GM23338 (cell line): ENCODE data around the gene PLSCR2. TPM values are rescaled to one million over a fixed set of nuclear protein-coding genes. Genes with fewer than 3 reads are reported as not detected.

Experiments used
- ATAC-seq: fragments of 200-7000 bp; cut with Tn5 transposase; 3 replicates; pipeline ENCODE4 v1.9.1; 2020
- DNase-seq: peaks from one replicate; pipeline ENCODE4 v3.0.0-alpha.2; 2015; ENCODE audit warnings: low spot score
- H2AFZ ChIP-seq: fragments of 200-600 bp; sonication (generic); 2 replicates; pipeline ENCODE4 v1.8.0; 2016; ENCODE audit warnings: antibody characterized with exemption, mild to moderate bottlenecking, moderate library complexity
- H3F3A ChIP-seq: fragments of 200-600 bp; sonication (generic); replicated peaks from 2 replicates; pipeline ENCODE4 v1.8.0; 2017; ENCODE audit warnings: antibody characterized with exemption, mixed run types, low read depth
- H3K27ac ChIP-seq: fragments of 200-600 bp; sonication (generic); 2 replicates; pipeline ENCODE4 v1.6.1; 2016; ENCODE audit warnings: low read depth
- H3K27me3 ChIP-seq: fragments of 200-600 bp; sonication (generic); 2 replicates; pipeline ENCODE4 v1.8.0; 2016; ENCODE audit warnings: mild to moderate bottlenecking, mixed run types, moderate library complexity; ENCODE audit not compliant: insufficient read depth
- H3K36me3 ChIP-seq: fragments of 200-600 bp; sonication (generic); 2 replicates; pipeline ENCODE4 v1.8.0; 2016; ENCODE audit warnings: mild to moderate bottlenecking; ENCODE audit not compliant: insufficient read depth
- H3K4me1 ChIP-seq: fragments of 200-600 bp; sonication (generic); 2 replicates; pipeline ENCODE4 v1.8.0; 2016; ENCODE audit warnings: mild to moderate bottlenecking, moderate library complexity; ENCODE audit not compliant: insufficient read depth
- H3K4me2 ChIP-seq: fragments of 200-600 bp; sonication (generic); 2 replicates; pipeline ENCODE4 v1.7.1; 2017; ENCODE audit warnings: mixed run types
- H3K4me3 ChIP-seq: fragments of 200-600 bp; sonication (generic); 2 replicates; pipeline ENCODE4 v1.6.1; 2016; ENCODE audit warnings: mixed run types
- H3K79me2 ChIP-seq: fragments of 200-600 bp; sonication (generic); replicated peaks from 2 replicates; pipeline ENCODE4 v1.8.0; 2017; ENCODE audit warnings: mild to moderate bottlenecking; ENCODE audit not compliant: insufficient read depth
- H3K9me2 ChIP-seq: fragments of 200-600 bp; sonication (generic); 2 replicates; pipeline ENCODE4 v1.8.0; 2017; ENCODE audit not compliant: insufficient read depth
- H4K20me1 ChIP-seq: fragments of 200-600 bp; sonication (generic); replicated peaks from 2 replicates; pipeline ENCODE4 v1.8.0; 2017; ENCODE audit warnings: mild to moderate bottlenecking; ENCODE audit not compliant: insufficient read depth
- H3K27ac Mint-ChIP-seq: 2 replicates; pipeline ENCODE4 v1.8.0; 2020; ENCODE audit warnings: inconsistent platforms, mild to moderate bottlenecking, moderate library complexity, mixed read lengths
- H3K27me3 Mint-ChIP-seq: 3 replicates; pipeline ENCODE4 v1.8.0; 2022; ENCODE audit warnings: low read depth, mild to moderate bottlenecking, moderate library complexity, mixed read lengths, inconsistent platforms; ENCODE audit not compliant: insufficient read depth, poor library complexity
- H3K36me3 Mint-ChIP-seq: 3 replicates; pipeline ENCODE4 v1.8.0; 2021; ENCODE audit warnings: low read depth, mild to moderate bottlenecking, inconsistent platforms, moderate library complexity, mixed read lengths
- H3K4me1 Mint-ChIP-seq: 3 replicates; pipeline ENCODE4 v1.8.0; 2020; ENCODE audit warnings: mild to moderate bottlenecking, inconsistent platforms, mixed read lengths
- H3K4me3 Mint-ChIP-seq: 3 replicates; pipeline ENCODE4 v1.8.0; 2021; ENCODE audit warnings: moderate library complexity, mild to moderate bottlenecking, inconsistent platforms, mixed read lengths
- H3K9me3 Mint-ChIP-seq: 3 replicates; pipeline ENCODE4 v1.8.0; 2020; ENCODE audit warnings: moderate library complexity, mild to moderate bottlenecking, inconsistent platforms, mixed read lengths
- EZH2 ChIP-seq: fragments of 200-600 bp; sonication (generic); IDR thresholded peaks from one replicate; pipeline ENCODE4 v1.8.0; 2017; ENCODE audit warnings: antibody characterized with exemption, mild to moderate bottlenecking, low read depth; ENCODE audit not compliant: unreplicated experiment
- EZH2phosphoT487 ChIP-seq: fragments of 200-600 bp; sonication (generic); IDR thresholded peaks from one replicate; pipeline ENCODE4 v1.8.1; 2018; ENCODE audit warnings: antibody characterized with exemption; ENCODE audit not compliant: unreplicated experiment
- JUNB ChIP-seq: IDR thresholded peaks from one replicate; pipeline ENCODE4 v1.6.1; 2016; ENCODE audit warnings: antibody characterized with exemption; ENCODE audit not compliant: unreplicated experiment
- NANOG ChIP-seq: IDR thresholded peaks from 2 replicates; pipeline ENCODE4 v1.6.1; 2016; ENCODE audit warnings: antibody characterized with exemption, borderline replicate concordance
- POLR2AphosphoS5 ChIP-seq: IDR thresholded peaks from 2 replicates; pipeline ENCODE4 v1.6.1; 2016; ENCODE audit warnings: antibody characterized with exemption, low read depth
- STAT1 ChIP-seq: IDR thresholded peaks from one replicate; pipeline ENCODE4 v1.6.1; 2016; ENCODE audit warnings: antibody characterized with exemption; ENCODE audit not compliant: unreplicated experiment
- ZNF114 ChIP-seq: fragments of 250-450 bp; sonication (Bioruptor Pico); IDR thresholded peaks from 2 replicates; pipeline ENCODE4 v1.5.0; 2020; ENCODE audit warnings: mild to moderate bottlenecking, moderate library complexity
- ZNF331 ChIP-seq: fragments of 250-450 bp; sonication (Bioruptor Pico); IDR thresholded peaks from 2 replicates; pipeline ENCODE4 v1.5.0; 2020; ENCODE audit warnings: low read depth, mild to moderate bottlenecking, moderate library complexity
- polyA plus RNA-seq: library from polyadenylated mRNA; unstranded; fragments of >200 nt; fragmentation: Nextera tagmentation; extraction: Ambion mirVana; gene quantifications from 2 replicates; pipeline ENCODE4 v1.2.1, GENCODE V29; 2016
- total RNA-seq: library from RNA; depleted of rRNA; stranded (reverse); fragments of >200 nt; shearing (Covaris generic); gene quantifications from 2 replicates; pipeline ENCODE4 v1.2.3, GENCODE V29; 2014
- TF ChIP-seq, protein P1 (sequence below): IDR thresholded peaks from 2 replicates; pipeline ENCODE4 v1.6.1; 2016; ENCODE audit warnings: antibody characterized with exemption
- TF ChIP-seq, protein P2 (sequence below): fragments of 250-450 bp; sonication (Bioruptor Pico); IDR thresholded peaks from 2 replicates; pipeline ENCODE4 v1.5.0; 2020; ENCODE audit warnings: mild to moderate bottlenecking, moderate library complexity
- TF ChIP-seq, protein P3 (sequence below): IDR thresholded peaks from one replicate; pipeline ENCODE4 v1.6.1; 2018; ENCODE audit warnings: antibody characterized with exemption; ENCODE audit not compliant: unreplicated experiment
- TF ChIP-seq, protein P4 (sequence below), 2 experiments: fragments of 200-600 bp in 1 of 2; sonication (generic) in 1 of 2; conservative IDR thresholded peaks; 2 replicates each; pipeline versions ENCODE4 v1.5.1 to v1.6.1; 2016 to 2017; ENCODE audit warnings: antibody characterized with exemption in 2 of 2, low read depth in 2 of 2, mild to moderate bottlenecking in 2 of 2, moderate library complexity in 1 of 2

The PLSCR2 gene
- total and polyA plus RNA-seq, 2 experiments from 2014 or later: 0.55 TPM; not detected in 1

DNA sequence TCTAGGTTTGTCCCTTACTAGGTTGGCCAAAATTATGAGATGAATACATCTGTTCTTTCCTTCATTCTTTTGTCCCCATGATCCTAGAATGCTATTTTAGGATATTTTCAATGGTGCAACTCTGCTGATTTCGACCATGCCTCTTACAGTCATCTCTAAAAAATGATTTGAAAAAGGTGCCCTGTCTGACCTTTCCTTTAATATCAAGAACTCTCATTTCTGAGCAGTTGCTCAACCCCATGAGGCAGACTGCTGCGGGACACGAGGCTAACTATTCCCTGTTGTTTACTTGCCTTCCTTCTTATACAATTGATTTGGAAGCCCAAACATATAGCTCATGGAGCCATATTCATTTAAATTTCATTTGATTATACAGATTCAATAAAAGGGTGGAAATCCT is 14.6 kb downstream of the PLSCR2 start:
- Histone ChIP-seq H3K4me1 (no peaks in the 10 kb centered on the region), H3F3A (no peaks in the 10 kb centered on the region), H3K9me2 (0 out of 2 replicates have a peak, but pooled peaks cover 5% of the 10 kb centered on the region), H3K36me3 (no peaks in the 10 kb centered on the region), H4K20me1 (no peaks in the 10 kb centered on the region), H3K79me2 (no peaks in the 10 kb centered on the region), H3K27me3 (no peaks in the 10 kb centered on the region), H3K27ac (no peak overlapping the region), H3K4me3 (no peak overlapping the region), H3K4me2 (no peak overlapping the region), H2AFZ (no peak overlapping the region)
- TF ChIP-seq JUNB (no peak), STAT1 (no peak), EZH2phosphoT487 (no peak), EZH2 (no peak), NANOG (no peak), POLR2AphosphoS5 (no peak), ZNF114 (CRISPR knock-in tag) (no peak), ZNF331 (CRISPR knock-in tag) (no peak)
- TF ChIP-seq, protein P1, sequence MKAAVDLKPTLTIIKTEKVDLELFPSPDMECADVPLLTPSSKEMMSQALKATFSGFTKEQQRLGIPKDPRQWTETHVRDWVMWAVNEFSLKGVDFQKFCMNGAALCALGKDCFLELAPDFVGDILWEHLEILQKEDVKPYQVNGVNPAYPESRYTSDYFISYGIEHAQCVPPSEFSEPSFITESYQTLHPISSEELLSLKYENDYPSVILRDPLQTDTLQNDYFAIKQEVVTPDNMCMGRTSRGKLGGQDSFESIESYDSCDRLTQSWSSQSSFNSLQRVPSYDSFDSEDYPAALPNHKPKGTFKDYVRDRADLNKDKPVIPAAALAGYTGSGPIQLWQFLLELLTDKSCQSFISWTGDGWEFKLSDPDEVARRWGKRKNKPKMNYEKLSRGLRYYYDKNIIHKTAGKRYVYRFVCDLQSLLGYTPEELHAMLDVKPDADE: no peak
- TF ChIP-seq, protein P2, sequence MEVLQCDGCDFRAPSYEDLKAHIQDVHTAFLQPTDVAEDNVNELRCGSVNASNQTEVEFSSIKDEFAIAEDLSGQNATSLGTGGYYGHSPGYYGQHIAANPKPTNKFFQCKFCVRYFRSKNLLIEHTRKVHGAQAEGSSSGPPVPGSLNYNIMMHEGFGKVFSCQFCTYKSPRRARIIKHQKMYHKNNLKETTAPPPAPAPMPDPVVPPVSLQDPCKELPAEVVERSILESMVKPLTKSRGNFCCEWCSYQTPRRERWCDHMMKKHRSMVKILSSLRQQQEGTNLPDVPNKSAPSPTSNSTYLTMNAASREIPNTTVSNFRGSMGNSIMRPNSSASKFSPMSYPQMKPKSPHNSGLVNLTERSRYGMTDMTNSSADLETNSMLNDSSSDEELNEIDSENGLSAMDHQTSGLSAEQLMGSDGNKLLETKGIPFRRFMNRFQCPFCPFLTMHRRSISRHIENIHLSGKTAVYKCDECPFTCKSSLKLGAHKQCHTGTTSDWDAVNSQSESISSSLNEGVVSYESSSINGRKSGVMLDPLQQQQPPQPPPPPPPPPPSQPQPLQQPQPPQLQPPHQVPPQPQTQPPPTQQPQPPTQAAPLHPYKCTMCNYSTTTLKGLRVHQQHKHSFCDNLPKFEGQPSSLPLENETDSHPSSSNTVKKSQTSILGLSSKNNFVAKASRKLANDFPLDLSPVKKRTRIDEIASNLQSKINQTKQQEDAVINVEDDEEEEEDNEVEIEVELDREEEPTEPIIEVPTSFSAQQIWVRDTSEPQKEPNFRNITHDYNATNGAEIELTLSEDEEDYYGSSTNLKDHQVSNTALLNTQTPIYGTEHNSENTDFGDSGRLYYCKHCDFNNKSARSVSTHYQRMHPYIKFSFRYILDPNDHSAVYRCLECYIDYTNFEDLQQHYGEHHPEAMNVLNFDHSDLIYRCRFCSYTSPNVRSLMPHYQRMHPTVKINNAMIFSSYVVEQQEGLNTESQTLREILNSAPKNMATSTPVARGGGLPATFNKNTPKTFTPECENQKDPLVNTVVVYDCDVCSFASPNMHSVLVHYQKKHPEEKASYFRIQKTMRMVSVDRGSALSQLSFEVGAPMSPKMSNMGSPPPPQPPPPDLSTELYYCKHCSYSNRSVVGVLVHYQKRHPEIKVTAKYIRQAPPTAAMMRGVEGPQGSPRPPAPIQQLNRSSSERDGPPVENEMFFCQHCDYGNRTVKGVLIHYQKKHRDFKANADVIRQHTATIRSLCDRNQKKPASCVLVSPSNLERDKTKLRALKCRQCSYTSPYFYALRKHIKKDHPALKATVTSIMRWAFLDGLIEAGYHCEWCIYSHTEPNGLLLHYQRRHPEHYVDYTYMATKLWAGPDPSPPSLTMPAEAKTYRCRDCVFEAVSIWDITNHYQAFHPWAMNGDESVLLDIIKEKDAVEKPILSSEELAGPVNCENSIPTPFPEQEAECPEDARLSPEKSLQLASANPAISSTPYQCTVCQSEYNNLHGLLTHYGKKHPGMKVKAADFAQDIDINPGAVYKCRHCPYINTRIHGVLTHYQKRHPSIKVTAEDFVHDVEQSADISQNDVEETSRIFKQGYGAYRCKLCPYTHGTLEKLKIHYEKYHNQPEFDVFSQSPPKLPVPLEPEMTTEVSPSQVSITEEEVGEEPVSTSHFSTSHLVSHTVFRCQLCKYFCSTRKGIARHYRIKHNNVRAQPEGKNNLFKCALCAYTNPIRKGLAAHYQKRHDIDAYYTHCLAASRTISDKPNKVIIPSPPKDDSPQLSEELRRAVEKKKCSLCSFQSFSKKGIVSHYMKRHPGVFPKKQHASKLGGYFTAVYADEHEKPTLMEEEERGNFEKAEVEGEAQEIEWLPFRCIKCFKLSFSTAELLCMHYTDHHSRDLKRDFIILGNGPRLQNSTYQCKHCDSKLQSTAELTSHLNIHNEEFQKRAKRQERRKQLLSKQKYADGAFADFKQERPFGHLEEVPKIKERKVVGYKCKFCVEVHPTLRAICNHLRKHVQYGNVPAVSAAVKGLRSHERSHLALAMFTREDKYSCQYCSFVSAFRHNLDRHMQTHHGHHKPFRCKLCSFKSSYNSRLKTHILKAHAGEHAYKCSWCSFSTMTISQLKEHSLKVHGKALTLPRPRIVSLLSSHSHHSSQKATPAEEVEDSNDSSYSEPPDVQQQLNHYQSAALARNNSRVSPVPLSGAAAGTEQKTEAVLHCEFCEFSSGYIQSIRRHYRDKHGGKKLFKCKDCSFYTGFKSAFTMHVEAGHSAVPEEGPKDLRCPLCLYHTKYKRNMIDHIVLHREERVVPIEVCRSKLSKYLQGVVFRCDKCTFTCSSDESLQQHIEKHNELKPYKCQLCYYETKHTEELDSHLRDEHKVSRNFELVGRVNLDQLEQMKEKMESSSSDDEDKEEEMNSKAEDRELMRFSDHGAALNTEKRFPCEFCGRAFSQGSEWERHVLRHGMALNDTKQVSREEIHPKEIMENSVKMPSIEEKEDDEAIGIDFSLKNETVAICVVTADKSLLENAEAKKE (CRISPR knock-in tag): no peak
- TF ChIP-seq, protein P3, sequence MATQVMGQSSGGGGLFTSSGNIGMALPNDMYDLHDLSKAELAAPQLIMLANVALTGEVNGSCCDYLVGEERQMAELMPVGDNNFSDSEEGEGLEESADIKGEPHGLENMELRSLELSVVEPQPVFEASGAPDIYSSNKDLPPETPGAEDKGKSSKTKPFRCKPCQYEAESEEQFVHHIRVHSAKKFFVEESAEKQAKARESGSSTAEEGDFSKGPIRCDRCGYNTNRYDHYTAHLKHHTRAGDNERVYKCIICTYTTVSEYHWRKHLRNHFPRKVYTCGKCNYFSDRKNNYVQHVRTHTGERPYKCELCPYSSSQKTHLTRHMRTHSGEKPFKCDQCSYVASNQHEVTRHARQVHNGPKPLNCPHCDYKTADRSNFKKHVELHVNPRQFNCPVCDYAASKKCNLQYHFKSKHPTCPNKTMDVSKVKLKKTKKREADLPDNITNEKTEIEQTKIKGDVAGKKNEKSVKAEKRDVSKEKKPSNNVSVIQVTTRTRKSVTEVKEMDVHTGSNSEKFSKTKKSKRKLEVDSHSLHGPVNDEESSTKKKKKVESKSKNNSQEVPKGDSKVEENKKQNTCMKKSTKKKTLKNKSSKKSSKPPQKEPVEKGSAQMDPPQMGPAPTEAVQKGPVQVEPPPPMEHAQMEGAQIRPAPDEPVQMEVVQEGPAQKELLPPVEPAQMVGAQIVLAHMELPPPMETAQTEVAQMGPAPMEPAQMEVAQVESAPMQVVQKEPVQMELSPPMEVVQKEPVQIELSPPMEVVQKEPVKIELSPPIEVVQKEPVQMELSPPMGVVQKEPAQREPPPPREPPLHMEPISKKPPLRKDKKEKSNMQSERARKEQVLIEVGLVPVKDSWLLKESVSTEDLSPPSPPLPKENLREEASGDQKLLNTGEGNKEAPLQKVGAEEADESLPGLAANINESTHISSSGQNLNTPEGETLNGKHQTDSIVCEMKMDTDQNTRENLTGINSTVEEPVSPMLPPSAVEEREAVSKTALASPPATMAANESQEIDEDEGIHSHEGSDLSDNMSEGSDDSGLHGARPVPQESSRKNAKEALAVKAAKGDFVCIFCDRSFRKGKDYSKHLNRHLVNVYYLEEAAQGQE: no peak
- TF ChIP-seq, protein P4, sequence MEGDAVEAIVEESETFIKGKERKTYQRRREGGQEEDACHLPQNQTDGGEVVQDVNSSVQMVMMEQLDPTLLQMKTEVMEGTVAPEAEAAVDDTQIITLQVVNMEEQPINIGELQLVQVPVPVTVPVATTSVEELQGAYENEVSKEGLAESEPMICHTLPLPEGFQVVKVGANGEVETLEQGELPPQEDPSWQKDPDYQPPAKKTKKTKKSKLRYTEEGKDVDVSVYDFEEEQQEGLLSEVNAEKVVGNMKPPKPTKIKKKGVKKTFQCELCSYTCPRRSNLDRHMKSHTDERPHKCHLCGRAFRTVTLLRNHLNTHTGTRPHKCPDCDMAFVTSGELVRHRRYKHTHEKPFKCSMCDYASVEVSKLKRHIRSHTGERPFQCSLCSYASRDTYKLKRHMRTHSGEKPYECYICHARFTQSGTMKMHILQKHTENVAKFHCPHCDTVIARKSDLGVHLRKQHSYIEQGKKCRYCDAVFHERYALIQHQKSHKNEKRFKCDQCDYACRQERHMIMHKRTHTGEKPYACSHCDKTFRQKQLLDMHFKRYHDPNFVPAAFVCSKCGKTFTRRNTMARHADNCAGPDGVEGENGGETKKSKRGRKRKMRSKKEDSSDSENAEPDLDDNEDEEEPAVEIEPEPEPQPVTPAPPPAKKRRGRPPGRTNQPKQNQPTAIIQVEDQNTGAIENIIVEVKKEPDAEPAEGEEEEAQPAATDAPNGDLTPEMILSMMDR (conservative IDR thresholded peaks at IDR 0.05; ENCODE audit: low read depth in 2 of 2): no peak
- H3K36me3 Mint-ChIP-seq: no peaks in the 10 kb centered on the region
- no peak for ATAC-seq
- peaks cover 2% of the 10 kb centered on the region for H3K4me1 Mint-ChIP-seq
- H3K27ac Mint-ChIP-seq: no peak overlapping the region
- H3K9me3 Mint-ChIP-seq: no peaks in the 10 kb centered on the region
- DNase-seq: no peak
- no peaks in the 10 kb centered on the region for H3K27me3 Mint-ChIP-seq
- H3K4me3 Mint-ChIP-seq: no peak overlapping the region
